Body of pancreas (tissue), 4 donors: ENCODE data around the gene PRSS22.
A peak's percentile ranks its signal among the peaks of the same experiment; 100 is the strongest.

Source experiments
- POLR2A ChIP-seq, 3 donors: fragments of 450-650 bp; IDR thresholded peaks; one replicate each; pipeline ENCODE4 v1.6.1; 2016; ENCODE audit warnings: antibody characterized with exemption in 3 of 3, mild to moderate bottlenecking in 2 of 3
- TF ChIP-seq, protein P1 (sequence below), 7 experiments: fragments of 450-650 bp in 4 of 7; fragments of 200-600 bp in 3 of 7; sonication (generic) in 3 of 7; IDR thresholded peaks; one replicate each; pipeline ENCODE4 v1.5.1; 2016 to 2019; ENCODE audit warnings: antibody characterized with exemption in 7 of 7

DNA sequence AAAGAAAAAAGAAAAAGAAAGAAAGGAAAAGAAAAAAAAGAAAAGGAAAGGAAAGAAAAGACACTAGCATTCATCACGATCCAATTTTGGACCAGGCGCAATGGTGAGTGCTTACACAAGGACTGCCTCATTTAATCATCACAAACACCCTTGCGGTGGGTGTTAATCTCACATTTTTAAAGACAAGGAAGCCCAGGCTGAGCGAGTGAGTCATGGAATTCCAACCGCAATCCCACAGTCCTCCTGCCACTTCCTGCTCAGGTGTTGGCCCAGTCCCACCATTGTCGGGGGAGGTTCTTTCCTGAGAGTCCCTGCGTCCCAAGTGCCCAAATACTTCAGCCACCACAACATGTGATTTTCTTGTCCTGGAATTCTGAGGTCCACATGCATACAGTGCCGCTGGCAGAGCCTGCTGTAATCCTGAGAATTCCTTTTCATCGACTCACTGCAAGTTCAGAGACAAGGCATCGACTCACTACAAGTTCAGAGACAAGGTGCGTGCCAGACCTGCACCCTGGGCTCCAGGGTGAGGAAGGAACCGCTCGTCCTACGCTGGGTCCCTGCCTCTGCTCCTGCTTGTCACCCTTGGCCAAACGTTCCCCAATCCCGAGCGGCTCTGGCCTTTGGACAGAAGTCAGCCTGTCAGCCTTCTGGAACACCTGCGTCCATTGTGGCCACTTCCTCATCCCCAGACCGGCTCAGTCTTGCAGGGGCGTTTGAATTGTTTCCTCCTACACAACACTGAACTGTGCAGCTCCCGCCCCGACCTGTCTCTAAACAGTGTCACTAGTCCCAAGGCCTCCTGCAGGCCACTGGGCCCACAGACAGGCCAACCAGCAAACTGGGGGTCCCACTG, 22.1 kb downstream of the PRSS22 start:
- TF ChIP-seq, protein P1, sequence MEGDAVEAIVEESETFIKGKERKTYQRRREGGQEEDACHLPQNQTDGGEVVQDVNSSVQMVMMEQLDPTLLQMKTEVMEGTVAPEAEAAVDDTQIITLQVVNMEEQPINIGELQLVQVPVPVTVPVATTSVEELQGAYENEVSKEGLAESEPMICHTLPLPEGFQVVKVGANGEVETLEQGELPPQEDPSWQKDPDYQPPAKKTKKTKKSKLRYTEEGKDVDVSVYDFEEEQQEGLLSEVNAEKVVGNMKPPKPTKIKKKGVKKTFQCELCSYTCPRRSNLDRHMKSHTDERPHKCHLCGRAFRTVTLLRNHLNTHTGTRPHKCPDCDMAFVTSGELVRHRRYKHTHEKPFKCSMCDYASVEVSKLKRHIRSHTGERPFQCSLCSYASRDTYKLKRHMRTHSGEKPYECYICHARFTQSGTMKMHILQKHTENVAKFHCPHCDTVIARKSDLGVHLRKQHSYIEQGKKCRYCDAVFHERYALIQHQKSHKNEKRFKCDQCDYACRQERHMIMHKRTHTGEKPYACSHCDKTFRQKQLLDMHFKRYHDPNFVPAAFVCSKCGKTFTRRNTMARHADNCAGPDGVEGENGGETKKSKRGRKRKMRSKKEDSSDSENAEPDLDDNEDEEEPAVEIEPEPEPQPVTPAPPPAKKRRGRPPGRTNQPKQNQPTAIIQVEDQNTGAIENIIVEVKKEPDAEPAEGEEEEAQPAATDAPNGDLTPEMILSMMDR (IDR thresholded peaks at IDR 0.05): peak in 4 of 7 experiments; percentile 11 to 39 (median 35)
- TF ChIP-seq POLR2A (IDR thresholded peaks at IDR 0.05): peak in 2 of 3 donors; percentile 38 to 59
